Measurements from ENCODE around the gene IGF2.

DNA sequence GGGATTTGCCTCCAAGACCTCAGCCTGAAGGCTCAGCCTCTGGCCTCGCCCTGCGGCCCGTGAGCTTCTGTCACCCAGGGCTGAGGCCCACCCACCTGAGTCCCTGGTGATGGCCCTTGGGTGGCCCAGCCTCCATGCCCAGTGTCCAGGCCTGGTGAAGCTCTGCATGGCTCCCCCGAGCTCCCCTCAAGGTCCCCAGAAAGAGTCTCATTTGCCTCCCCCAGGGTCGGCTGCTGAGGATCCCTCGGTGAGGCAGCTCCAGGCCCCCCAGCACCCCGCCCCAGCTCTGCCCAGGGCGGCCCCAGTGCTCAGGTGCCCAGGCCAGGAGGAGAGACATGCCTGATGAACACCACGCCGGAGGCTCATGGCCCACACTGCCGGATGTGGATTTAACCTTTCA is 34.6 kb upstream of the IGF2 start:
- no peak for TF ChIP-seq POLR2AphosphoS5 (IDR thresholded peaks at IDR 0.05)
- TF ChIP-seq, protein P1, sequence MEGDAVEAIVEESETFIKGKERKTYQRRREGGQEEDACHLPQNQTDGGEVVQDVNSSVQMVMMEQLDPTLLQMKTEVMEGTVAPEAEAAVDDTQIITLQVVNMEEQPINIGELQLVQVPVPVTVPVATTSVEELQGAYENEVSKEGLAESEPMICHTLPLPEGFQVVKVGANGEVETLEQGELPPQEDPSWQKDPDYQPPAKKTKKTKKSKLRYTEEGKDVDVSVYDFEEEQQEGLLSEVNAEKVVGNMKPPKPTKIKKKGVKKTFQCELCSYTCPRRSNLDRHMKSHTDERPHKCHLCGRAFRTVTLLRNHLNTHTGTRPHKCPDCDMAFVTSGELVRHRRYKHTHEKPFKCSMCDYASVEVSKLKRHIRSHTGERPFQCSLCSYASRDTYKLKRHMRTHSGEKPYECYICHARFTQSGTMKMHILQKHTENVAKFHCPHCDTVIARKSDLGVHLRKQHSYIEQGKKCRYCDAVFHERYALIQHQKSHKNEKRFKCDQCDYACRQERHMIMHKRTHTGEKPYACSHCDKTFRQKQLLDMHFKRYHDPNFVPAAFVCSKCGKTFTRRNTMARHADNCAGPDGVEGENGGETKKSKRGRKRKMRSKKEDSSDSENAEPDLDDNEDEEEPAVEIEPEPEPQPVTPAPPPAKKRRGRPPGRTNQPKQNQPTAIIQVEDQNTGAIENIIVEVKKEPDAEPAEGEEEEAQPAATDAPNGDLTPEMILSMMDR (IDR thresholded peaks at IDR 0.05), result no peak
- no peak for TF ChIP-seq POLR2A (IDR thresholded peaks at IDR 0.05)
- no peak for TF ChIP-seq EP300 (IDR thresholded peaks at IDR 0.05)
